Kidney glomerular epithelial cell (primary cell): ENCODE measurements around the gene KRTAP12-4.
"Not testable (repeated sequence)": the region's sequence is repeated elsewhere in the genome, so short reads cannot be mapped to it uniquely, and the experiment has no call there.

ENCODE experiments used
- DNase-seq: peaks from one replicate; lab custom pipeline; 2025; lab: John Stamatoyannopoulos, UW

The KRTAP12-4 gene

DNA sequence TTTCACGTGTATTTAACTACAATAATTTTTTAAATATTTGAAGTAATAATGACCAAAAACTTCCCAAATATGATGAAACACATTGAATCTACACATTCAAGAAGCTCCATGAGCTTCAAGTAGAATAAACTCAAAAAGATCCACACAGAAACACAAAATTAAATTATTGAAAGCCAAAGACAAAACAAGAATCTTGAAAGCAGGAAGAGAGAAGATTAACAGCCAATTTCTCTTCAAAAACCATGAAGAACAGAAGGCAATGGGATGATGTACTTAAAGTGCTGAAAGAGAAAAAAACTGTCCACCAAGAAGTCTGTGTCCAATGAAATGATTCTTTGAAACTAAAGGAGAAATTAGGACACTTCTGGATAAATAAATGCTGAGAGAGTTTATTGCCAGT lies 22.4 kb downstream of the KRTAP12-4 start:
- no peak for DNase-seq

GRCh38 chr21:44630440-44630839 lies 24.0 kb downstream of the KRTAP12-4 start:
- no peak for DNase-seq

GRCh38 chr21:44628707-44629391 lies 25.6 kb downstream of the KRTAP12-4 start:
- DNase-seq, result no peak

GRCh38 chr21:44627831-44628233 lies 26.6 kb downstream of the KRTAP12-4 start:
- not testable (repeated sequence) for DNase-seq

DNA sequence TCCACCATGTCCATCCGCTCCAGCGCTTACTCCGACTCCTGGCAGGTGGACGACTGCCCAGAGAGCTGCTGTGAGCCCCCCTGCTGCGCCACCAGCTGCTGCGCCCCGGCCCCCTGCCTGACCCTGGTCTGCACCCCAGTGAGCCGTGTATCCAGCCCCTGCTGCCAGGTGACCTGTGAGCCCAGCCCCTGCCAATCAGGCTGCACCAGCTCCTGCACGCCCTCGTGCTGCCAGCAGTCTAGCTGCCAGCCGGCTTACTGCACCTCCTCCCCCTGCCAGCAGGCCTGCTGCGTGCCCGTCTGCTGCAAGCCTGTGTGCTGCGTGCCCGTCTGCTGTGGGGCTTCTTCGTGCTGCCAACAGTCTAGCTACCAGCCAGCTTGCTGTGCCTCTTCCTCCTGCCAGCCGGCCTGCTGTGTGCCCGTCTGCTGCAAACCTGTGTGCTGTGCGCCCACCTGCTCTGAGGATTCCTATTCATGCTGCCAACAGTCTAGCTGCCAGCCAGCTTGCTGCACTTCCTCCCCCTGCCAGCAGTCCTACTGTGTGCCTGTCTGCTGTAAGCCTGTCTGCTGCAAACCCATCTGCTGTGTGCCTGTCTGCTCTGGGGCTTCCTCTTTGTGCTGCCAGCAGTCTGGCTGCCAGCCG lies 27.2 kb downstream of the KRTAP12-4 start:
- not testable (repeated sequence) for DNase-seq

DNA sequence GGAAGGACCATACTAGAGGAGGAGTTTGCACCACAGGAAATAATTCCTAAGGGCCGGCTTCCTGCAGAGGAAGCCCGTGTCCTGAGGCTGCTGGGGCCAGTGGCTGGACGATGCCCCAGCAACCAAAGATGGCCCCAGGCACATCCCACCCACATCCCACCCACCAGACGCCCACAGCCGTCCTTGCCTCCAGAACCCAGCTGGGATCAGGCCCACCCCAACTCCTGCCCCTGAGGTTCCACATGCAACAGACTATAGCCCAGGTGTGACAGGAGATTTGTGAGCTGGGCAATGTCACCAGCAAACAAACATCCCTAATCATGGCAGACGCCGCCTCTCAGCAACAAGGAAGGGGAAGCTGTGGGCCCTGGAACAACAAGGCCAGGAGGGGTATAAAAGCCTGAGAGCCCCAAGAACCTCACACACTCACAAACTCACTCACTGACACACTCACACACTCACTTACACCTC lies 27.8 kb downstream of the KRTAP12-4 start, which contains the start of gene KRTAP10-9:
Gene KRTAP10-9, plus strand, starts transcription at position 421 of the 471 bp plus-strand sequence. CDS start 79 bp downstream, outside the sequence.
- DNase-seq, result no peak

DNA sequence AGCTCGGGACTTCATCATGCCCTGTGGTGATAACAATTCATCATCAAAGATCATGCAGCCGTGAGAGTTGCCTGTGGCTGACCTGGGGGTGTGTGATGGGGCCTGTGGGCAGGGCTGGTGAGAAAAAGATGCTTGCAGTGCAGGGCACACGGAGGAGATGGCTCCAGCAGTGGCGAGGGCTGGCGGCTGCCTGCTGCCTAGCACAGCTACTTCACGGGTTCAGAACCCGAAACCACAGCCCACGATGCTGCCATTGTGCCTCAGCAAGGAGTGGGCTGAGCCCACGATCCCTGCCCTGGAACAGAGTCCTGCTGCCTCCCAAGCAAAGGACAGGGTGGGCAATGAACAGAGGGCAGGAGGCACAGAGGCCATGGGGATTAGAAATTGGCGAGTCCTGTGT lies 28.2 kb downstream of the KRTAP12-4 start:
- no peak for DNase-seq

GRCh38 chr21:44625756-44626155 lies 28.7 kb downstream of the KRTAP12-4 start:
- DNase-seq, result no peak

DNA sequence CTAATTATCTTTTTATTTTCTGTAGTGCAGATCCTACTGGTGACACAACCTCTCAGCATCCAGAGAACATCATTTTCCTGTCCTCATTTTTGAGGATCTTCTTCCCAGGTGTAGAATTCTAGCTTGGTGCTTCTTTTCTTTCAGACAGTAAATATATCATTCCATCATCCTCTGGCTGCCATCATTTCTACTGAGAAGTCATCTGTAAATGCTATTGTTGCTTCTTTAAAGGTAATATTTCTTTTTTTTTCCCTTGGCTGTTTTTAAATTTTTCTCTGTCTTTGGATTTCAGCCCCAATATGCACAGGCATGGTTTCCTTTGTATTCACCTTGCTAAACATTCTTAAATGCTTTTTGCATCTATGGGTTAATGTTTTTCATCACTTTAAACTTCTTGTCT lies 30.9 kb downstream of the KRTAP12-4 start:
- no peak for DNase-seq

DNA sequence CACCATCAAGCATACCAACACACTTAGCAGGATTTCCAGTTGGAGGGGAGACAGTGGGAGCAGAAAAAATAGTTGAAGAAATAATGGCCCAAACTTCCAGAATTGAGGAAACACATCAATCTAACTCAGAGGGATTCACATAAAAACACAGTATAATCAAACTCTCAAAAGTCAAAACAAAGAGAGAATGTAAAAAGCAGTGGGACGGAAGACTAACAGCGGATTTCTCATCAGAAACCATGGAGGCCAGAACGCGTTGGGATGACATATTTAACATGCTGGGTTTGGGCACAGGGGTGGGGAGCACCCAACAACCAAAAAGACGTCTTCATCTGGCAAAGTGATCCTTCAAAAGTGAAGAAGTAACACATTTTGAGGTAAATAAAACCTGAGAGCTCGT lies 34.6 kb downstream of the KRTAP12-4 start:
- no peak for DNase-seq

GRCh38 chr21:44618909-44619308 lies 35.5 kb downstream of the KRTAP12-4 start:
- DNase-seq, result no peak

DNA sequence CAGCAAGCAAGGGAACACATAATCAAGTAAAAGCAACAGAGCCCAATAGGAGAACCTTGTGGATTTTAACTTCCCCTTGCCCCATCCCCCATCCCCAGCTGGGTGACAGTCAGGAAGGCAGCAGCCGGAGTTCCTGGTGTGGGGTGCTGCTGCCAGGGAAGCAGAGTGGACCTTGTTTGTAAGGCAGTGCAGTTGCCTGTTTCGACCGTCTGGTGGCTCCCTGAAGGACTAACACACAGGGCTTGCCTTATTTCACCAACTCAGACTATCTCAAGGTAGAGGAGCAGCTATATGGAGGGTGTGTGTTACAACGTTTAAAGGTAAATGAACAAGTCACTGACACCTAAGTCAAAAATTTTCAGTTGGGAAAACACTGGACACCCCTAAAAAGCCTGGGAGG lies 36.0 kb downstream of the KRTAP12-4 start:
- DNase-seq, result no peak

- DNase-seq, result no peak
These were observed 37.4 kb downstream of the KRTAP12-4 start for GRCh38 chr21:44617071-44617501.

- DNase-seq, result no peak
These were observed 37.9 kb downstream of the KRTAP12-4 start for GRCh38 chr21:44616591-44616926.

DNA sequence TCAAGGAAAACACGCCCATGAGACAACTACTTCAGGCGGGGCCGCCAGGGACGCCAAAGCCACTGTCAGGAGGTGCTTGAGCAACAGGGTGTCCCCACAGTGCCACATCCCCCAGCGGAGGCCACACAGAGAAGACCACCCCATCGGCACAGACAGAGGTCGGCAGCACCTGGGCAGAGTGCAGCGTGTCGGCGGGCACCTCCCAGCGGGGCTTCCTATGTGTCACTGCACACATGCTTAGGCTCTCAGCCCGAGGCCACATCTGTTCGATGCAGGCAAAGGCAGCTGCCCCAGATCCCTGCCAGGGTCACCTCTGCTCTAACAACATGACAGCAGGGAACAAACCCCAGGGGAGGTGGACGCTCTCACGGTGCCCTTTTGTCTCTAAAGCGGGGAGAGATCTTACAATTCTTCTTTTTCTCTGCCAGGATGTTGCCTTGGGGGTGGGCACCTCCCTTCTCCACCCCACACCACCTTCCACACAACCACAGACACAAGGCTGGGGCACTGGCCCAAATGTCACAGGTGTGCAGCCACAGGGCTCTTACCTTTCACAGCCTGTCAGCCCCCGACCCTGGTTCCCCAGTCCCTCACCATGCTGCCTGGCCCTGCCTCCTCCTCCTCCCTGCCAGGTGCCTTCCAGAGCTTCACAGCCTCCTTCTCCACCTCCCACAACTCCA lies 38.4 kb downstream of the KRTAP12-4 start:
- DNase-seq, result no peak

GRCh38 chr21:44615466-44615865 lies 39.0 kb downstream of the KRTAP12-4 start:
- DNase-seq, result no peak

DNA sequence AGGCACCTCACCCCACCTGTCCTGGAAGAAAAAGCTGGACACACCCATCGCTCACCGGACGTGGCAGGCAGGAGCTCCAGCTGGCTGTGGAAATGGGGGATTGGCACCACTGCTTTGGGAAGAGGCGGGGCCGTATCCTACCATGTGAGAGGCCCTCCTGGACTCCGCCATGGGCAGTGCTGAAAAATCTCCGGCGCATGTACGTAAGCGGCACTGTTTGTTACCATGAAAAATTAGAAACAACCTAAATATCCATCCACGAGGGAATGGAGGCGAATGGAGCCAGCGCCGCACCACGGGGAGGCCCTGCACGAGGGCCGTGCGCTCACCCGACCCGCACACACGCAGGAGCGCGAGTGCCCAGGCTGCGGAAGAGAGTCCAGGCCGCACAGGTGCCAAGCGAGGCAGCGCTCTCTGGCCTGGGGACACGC lies 39.5 kb downstream of the KRTAP12-4 start:
- no peak for DNase-seq

DNA sequence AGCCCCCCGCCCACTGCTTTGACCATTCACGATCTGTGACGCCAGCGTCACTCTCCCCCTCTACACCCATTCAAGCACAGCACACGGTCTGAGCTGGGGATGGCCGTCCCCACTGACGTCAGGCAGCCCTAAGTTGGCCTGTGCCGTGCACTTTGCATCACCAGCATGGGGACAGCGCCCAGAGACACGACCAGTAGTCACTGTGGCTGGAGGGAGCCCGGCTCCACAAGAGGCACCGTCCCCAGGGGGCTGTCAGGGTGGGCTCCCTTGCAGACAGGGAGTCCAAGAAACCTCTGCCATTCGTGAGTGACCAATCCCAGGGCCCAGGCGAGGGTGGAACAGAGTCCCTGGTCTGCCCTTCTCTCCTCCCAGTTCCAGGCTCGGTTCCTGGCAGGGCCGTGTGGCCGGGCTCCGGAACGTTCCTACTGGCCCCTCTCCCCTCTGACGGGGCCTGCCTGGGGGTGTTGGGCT lies 40.3 kb downstream of the KRTAP12-4 start:
- DNase-seq, result no peak

GRCh38 chr21:44613386-44614155 lies 40.9 kb downstream of the KRTAP12-4 start:
- DNase-seq, result no peak

GRCh38 chr21:44612669-44613229 lies 41.7 kb downstream of the KRTAP12-4 start:
- DNase-seq, result no peak

GRCh38 chr21:44612029-44612486 lies 42.4 kb downstream of the KRTAP12-4 start, which contains the start of gene KRTAP10-8:
KRTAP10-8 (plus strand) TSS chr21:44612079; CDS start chr21:44612101, 22 bp downstream.
- DNase-seq, result no peak
